Measurements from ENCODE around the gene DCAF17.

GRCh38 chr2:171480908-171481307 is 46.9 kb downstream of the DCAF17 start:
- TF ChIP-seq ZFP3 (CRISPR knock-in tag; IDR thresholded peaks at IDR 0.05) (no peak), SNAI2 (CRISPR knock-in tag; IDR thresholded peaks at IDR 0.05) (no peak), PPARA (CRISPR knock-in tag; IDR thresholded peaks at IDR 0.05; ENCODE audit: borderline replicate concordance) (no peak), RARB (CRISPR knock-in tag; IDR thresholded peaks at IDR 0.05) (no peak), PATZ1 (CRISPR knock-in tag; IDR thresholded peaks at IDR 0.05; ENCODE audit: borderline replicate concordance) (no peak), ARNTL (CRISPR knock-in tag; IDR thresholded peaks at IDR 0.05; ENCODE audit: borderline replicate concordance, low read depth) (no peak), CSRNP3 (CRISPR knock-in tag; IDR thresholded peaks at IDR 0.05) (no peak), TSHZ2 (CRISPR knock-in tag; IDR thresholded peaks at IDR 0.05) (no peak), ZFP30 (CRISPR knock-in tag; IDR thresholded peaks at IDR 0.05) (no peak), ISL1 (CRISPR knock-in tag; IDR thresholded peaks at IDR 0.05) (no peak)
